NT2/D1 (cell line): ENCODE results near the gene PRKN.

ENCODE experiments used
- SUZ12 ChIP-seq: IDR thresholded peaks from 2 replicates; pipeline ENCODE4 v1.6.1; 2011; ENCODE audit not compliant: insufficient read length, insufficient read depth; ENCODE audit errors: extremely low read depth
- ZNF274 ChIP-seq: IDR thresholded peaks from 2 replicates; pipeline ENCODE4 v1.6.1; 2011; ENCODE audit warnings: mild to moderate bottlenecking, low read depth, low read length

GRCh38 chr6:162591517-162591916 is 136.0 kb downstream of the PRKN start:
- TF ChIP-seq ZNF274 (no peak), SUZ12 (no peak)
